Mesenchymal stem cell (in vitro differentiated cells and primary cell): Measurements from ENCODE around the gene DUSP12.
A peak's percentile ranks its signal among the peaks of the same experiment; 100 is the strongest.
"Not testable (repeated sequence)": the region's sequence is repeated elsewhere in the genome, so short reads cannot be mapped to it uniquely, and the experiment has no call there.

Experiments used
- DNase-seq: peaks from one replicate; pipeline ENCODE4 v3.0.0-alpha.2; 2013
- H2AFZ ChIP-seq: one replicate; pipeline ENCODE4 v1.6.1; 2013; ENCODE audit warnings: low read depth, mild to moderate bottlenecking, control low read depth, inconsistent platforms, low read length, moderate library complexity
- H2AK5ac ChIP-seq: 2 replicates; pipeline ENCODE4 v1.6.1; 2013; ENCODE audit warnings: low read length, moderate library complexity, mild to moderate bottlenecking, inconsistent platforms; ENCODE audit not compliant: severe bottlenecking
- H2BK120ac ChIP-seq: one replicate; pipeline ENCODE4 v1.6.1; 2013; ENCODE audit warnings: low read depth, mild to moderate bottlenecking, inconsistent platforms, low read length, moderate library complexity
- H2BK12ac ChIP-seq, 2 experiments: one replicate each; pipeline ENCODE4 v1.6.1; 2013; ENCODE audit warnings: inconsistent platforms in 2 of 2, low read length in 2 of 2, mild to moderate bottlenecking in 2 of 2, moderate library complexity in 2 of 2, control low read depth in 1 of 2
- H2BK15ac ChIP-seq: one replicate; pipeline ENCODE4 v1.6.1; 2013; ENCODE audit warnings: mild to moderate bottlenecking, low read depth, inconsistent platforms; ENCODE audit not compliant: poor library complexity, severe bottlenecking
- H2BK5ac ChIP-seq: 2 replicates; pipeline ENCODE4 v1.6.1; 2013; ENCODE audit warnings: low read depth, mild to moderate bottlenecking, low read length, control low read depth, inconsistent platforms; ENCODE audit not compliant: poor library complexity, severe bottlenecking
- H3K14ac ChIP-seq, 2 experiments: one replicate each; pipeline ENCODE4 v1.6.1; 2013; ENCODE audit warnings: inconsistent platforms in 2 of 2, low read length in 2 of 2, control low read depth in 1 of 2, mild to moderate bottlenecking in 1 of 2, moderate library complexity in 1 of 2
- H3K18ac ChIP-seq, 2 experiments: one replicate each; pipeline ENCODE4 v1.6.1; 2013; ENCODE audit warnings: inconsistent platforms in 2 of 2, low read length in 2 of 2, control low read depth in 1 of 2, low read depth in 1 of 2, mild to moderate bottlenecking in 1 of 2
- H3K23ac ChIP-seq, 2 experiments: one replicate each; pipeline ENCODE4 v1.6.1; 2013; ENCODE audit warnings: inconsistent platforms in 2 of 2, low read length in 2 of 2, mild to moderate bottlenecking in 2 of 2, moderate library complexity in 2 of 2, control low read depth in 1 of 2
- H3K27ac ChIP-seq: 2 replicates; pipeline ENCODE4 v1.5.1; 2013; ENCODE audit warnings: mild to moderate bottlenecking, moderate library complexity, low read length, control low read depth, inconsistent platforms; ENCODE audit not compliant: poor library complexity, severe bottlenecking
- H3K27me3 ChIP-seq, 2 experiments: 2 replicates each; pipeline versions ENCODE4 v1.6.1 to v1.7.0; 2013; ENCODE audit warnings: low read length in 2 of 2, mild to moderate bottlenecking in 2 of 2, moderate library complexity in 2 of 2, control low read depth in 1 of 2, inconsistent platforms in 1 of 2; ENCODE audit not compliant: control insufficient read depth in 1 of 2, insufficient read depth in 1 of 2
- H3K36me3 ChIP-seq, 2 experiments: 2 replicates each; pipeline versions ENCODE4 v1.6.1 to v1.7.0; 2013; ENCODE audit warnings: low read length in 2 of 2, control low read depth in 1 of 2, inconsistent platforms in 1 of 2, low read depth in 1 of 2, mild to moderate bottlenecking in 1 of 2; ENCODE audit not compliant: insufficient read depth in 2 of 2, control insufficient read depth in 1 of 2
- H3K4ac ChIP-seq, 2 experiments: one replicate each; pipeline ENCODE4 v1.6.1; 2013; ENCODE audit warnings: inconsistent platforms in 2 of 2, low read length in 2 of 2, mild to moderate bottlenecking in 2 of 2, moderate library complexity in 2 of 2, control low read depth in 1 of 2, low read depth in 1 of 2
- H3K4me1 ChIP-seq: 2 replicates; pipeline ENCODE4 v1.6.1; 2013; ENCODE audit warnings: low read depth, low read length, control low read depth; ENCODE audit not compliant: control insufficient read depth, insufficient read depth
- H3K4me2 ChIP-seq: 2 replicates; pipeline ENCODE4 v1.6.1; 2013; ENCODE audit warnings: low read length, mild to moderate bottlenecking, inconsistent platforms; ENCODE audit not compliant: poor library complexity, severe bottlenecking
- H3K4me3 ChIP-seq, 2 experiments: 2 replicates each; pipeline versions ENCODE4 v1.5.1 to v1.7.0; 2013; ENCODE audit warnings: low read length in 2 of 2, mild to moderate bottlenecking in 2 of 2, control low read depth in 1 of 2, low read depth in 1 of 2; ENCODE audit not compliant: insufficient read depth in 1 of 2
- H3K79me1 ChIP-seq: replicated peaks from 2 replicates; pipeline ENCODE4 v1.6.1; 2013; ENCODE audit warnings: mild to moderate bottlenecking, control low read depth, low read length, inconsistent platforms; ENCODE audit not compliant: poor library complexity, severe bottlenecking
- H3K9ac ChIP-seq: 2 replicates; pipeline ENCODE4 v1.7.0; 2013; ENCODE audit warnings: mild to moderate bottlenecking, low read length, moderate library complexity
- H3K9me3 ChIP-seq: 2 replicates; pipeline ENCODE4 v1.7.0; 2013; ENCODE audit warnings: mild to moderate bottlenecking, low read length; ENCODE audit not compliant: control insufficient read depth
- H4K8ac ChIP-seq: one replicate; pipeline ENCODE4 v1.6.1; 2013; ENCODE audit warnings: inconsistent platforms, mild to moderate bottlenecking, low read length, moderate library complexity
- H4K91ac ChIP-seq: one replicate; pipeline ENCODE4 v1.6.1; 2013; ENCODE audit warnings: mild to moderate bottlenecking, low read length, inconsistent platforms
- WGBS: methylation state at CpG from one replicate; pipeline ENCODE4 v1.1.7; 2013; ENCODE audit warnings: mixed read lengths; 5-methylcytosine and 5-hydroxymethylcytosine counted together

DUSP12 gene

GRCh38 chr1:161721738-161722343 is 27.7 kb upstream of the DUSP12 start:
- no peak overlapping the region for H2AFZ ChIP-seq
- H3K36me3 ChIP-seq = no peaks in the 10 kb centered on the region
- no peak overlapping the region for H4K8ac ChIP-seq
- H3K4me1 ChIP-seq = peaks cover 8% of the 10 kb centered on the region
- H3K4me2 ChIP-seq = no peak overlapping the region
- peaks cover 0 to 42% of the 10 kb centered on the region in 2 experiments for H3K27me3 ChIP-seq
- H3K18ac ChIP-seq = peak overlapping the region; percentile 33 to 58
- DNase-seq = peak; percentile 90
- H2BK12ac ChIP-seq = peak overlapping the region in 1 of 2 experiments; percentile 62
- H3K27ac ChIP-seq = no peak overlapping the region
- WGBS = 19% methylated on average over 8 of the region's 8 CpGs
- no peak overlapping the region for H3K4ac ChIP-seq
- H3K23ac ChIP-seq = no peak overlapping the region
- no peak overlapping the region for H4K91ac ChIP-seq
- H3K79me1 ChIP-seq = no peaks in the 10 kb centered on the region
- H3K14ac ChIP-seq = peak overlapping the region in 1 of 2 experiments; percentile 26
- peak overlapping the region; percentile 17 for H3K9ac ChIP-seq
- H2BK120ac ChIP-seq = no peak overlapping the region
- H3K4me3 ChIP-seq = no peak overlapping the region
- H2AK5ac ChIP-seq = no peak overlapping the region
- H3K9me3 ChIP-seq = no peaks in the 10 kb centered on the region
- no peak overlapping the region for H2BK5ac ChIP-seq
- no peak overlapping the region for H2BK15ac ChIP-seq

- Histone ChIP-seq H4K8ac (no peak overlapping the region), H3K79me1 (no peaks in the 10 kb centered on the region), H2BK15ac (no peak overlapping the region), H2BK12ac (peak overlapping the region; percentile 1 to 62), H2BK120ac (no peak overlapping the region), H2BK5ac (no peak overlapping the region), H3K36me3 (no peaks in the 10 kb centered on the region), H3K27ac (no peak overlapping the region), H3K4ac (no peak overlapping the region), H2AK5ac (no peak overlapping the region), H3K14ac (peak overlapping the region in 1 of 2 experiments; percentile 50), H3K4me1 (peaks cover 12% of the 10 kb centered on the region), H2AFZ (no peak overlapping the region), H3K23ac (no peak overlapping the region), H3K4me2 (no peak overlapping the region), H3K9ac (no peak overlapping the region), H3K18ac (peak overlapping the region in 1 of 2 experiments; percentile 58), H3K9me3 (no peaks in the 10 kb centered on the region), H3K27me3 (peaks cover 0 to 41% of the 10 kb centered on the region in 2 experiments), H3K4me3 (no peak overlapping the region), H4K91ac (peak overlapping the region; percentile 56)
- no peak for DNase-seq
- WGBS = 100% methylated on average over 1 of the region's 1 CpG
These were observed 27.2 kb upstream of the DUSP12 start for GRCh38 chr1:161722406-161722805.

DNA sequence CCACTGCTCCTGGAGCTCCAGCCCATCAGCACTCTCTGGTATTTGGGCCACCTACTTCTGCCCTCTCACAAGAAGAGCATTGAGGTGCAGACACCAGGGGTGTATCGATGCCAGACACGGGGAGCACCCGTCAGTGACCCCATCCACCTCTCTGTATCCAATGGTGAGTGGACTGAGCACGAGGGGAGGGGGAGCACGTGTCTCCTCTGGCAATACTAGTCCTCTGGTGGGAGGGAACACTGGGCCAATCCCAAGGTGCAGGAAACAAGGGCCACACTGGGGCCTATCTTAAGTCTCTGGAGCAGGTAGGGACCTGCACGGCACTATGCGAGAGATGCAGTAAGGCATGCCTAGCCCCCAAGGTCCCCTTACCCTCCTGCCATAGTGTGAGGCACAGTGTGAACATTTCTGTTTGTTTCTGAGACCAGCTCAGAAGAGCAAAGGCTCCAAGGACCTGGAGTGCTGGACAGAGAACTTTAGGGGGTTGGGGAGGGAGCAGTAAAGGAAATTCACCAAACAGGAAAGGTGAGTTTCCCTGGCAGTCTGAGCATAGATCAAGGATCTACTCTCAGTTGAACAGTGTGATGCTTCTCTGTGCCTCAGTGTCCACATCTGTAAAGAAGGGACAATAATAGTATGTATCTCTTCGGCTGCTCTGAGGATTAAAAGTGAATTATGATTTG is 26.0 kb upstream of the DUSP12 start:
- no peak overlapping the region for H3K14ac ChIP-seq
- no peak overlapping the region for H4K8ac ChIP-seq
- no peaks in the 10 kb centered on the region for H3K79me1 ChIP-seq
- H2AK5ac ChIP-seq = no peak overlapping the region
- no peak overlapping the region for H2BK12ac ChIP-seq
- no peak overlapping the region for H2BK120ac ChIP-seq
- H3K4me1 ChIP-seq = peaks cover 13% of the 10 kb centered on the region
- no peaks in the 10 kb centered on the region for H3K36me3 ChIP-seq
- no peak overlapping the region for H3K23ac ChIP-seq
- no peaks in the 10 kb centered on the region for H3K9me3 ChIP-seq
- no peak overlapping the region for H2BK5ac ChIP-seq
- H3K4ac ChIP-seq = peak overlapping the region in 1 of 2 experiments; percentile 14
- no peak overlapping the region for H3K9ac ChIP-seq
- no peak overlapping the region for H2AFZ ChIP-seq
- no peak overlapping the region for H3K4me2 ChIP-seq
- H2BK15ac ChIP-seq = no peak overlapping the region
- 99% methylated on average over 8 of the region's 8 CpGs for WGBS
- no peak overlapping the region for H4K91ac ChIP-seq
- H3K27me3 ChIP-seq = peaks cover 0 to 37% of the 10 kb centered on the region in 2 experiments
- no peak overlapping the region for H3K18ac ChIP-seq
- H3K4me3 ChIP-seq = no peak overlapping the region
- DNase-seq = no peak
- no peak overlapping the region for H3K27ac ChIP-seq

DNA sequence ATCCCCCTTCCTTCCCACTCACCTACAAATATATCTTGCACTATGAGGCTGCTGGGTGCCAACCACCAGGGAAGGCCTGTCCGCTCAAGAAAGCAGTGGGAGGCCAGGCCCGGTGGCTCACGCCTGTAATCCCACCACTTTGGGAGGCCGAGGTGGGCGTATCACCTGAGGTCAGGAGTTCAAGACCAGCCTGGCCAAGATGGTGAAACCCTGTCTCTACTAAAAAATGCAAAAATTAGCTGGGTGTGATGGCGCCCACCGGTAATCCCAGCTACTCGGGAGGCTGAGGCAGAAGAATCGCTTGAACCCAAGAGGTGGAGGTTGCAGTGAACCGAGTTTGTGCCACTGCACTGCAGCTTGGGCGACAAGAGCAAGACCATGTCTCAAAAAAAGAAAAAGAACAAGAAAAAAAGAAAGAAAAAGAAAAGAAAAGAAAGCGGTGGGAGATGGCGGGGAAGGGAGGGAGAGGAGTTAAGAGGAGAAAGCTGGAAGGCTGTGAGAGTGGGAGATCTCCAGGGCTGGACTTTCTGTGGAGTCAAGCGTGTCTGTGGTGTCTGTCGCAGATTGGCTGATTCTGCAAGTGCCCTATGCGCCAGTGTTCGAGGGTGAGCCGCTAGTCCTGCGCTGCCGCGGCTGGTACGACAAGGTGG is 24.2 kb upstream of the DUSP12 start:
- H3K79me1 ChIP-seq, H3K9me3 ChIP-seq, H2BK120ac ChIP-seq, H3K27ac ChIP-seq, H4K91ac ChIP-seq, H2BK5ac ChIP-seq, DNase-seq, H2BK15ac ChIP-seq, H3K36me3 ChIP-seq, H2AK5ac ChIP-seq: not testable (repeated sequence)
- peak overlapping the region; percentile 34 to 93 for H3K4me3 ChIP-seq
- H3K23ac ChIP-seq = peak overlapping the region in 1 of 2 experiments; percentile 46
- peak overlapping the region in 1 of 2 experiments; percentile 83 for H2BK12ac ChIP-seq
- peak overlapping the region; percentile 68 for H2AFZ ChIP-seq
- peak overlapping the region; percentile 78 to 96 for H3K18ac ChIP-seq
- peak overlapping the region; percentile 90 for H3K9ac ChIP-seq
- H3K4ac ChIP-seq = peak overlapping the region in 1 of 2 experiments; percentile 81
- H3K4me1 ChIP-seq = peaks cover 13% of the 10 kb centered on the region
- H3K27me3 ChIP-seq = peaks cover 0 to 41% of the 10 kb centered on the region in 2 experiments
- H4K8ac ChIP-seq = peak overlapping the region; percentile 73
- peak overlapping the region in 1 of 2 experiments; percentile 91 for H3K14ac ChIP-seq
- H3K4me2 ChIP-seq = peak overlapping the region; percentile 96
- WGBS = 56% methylated on average over 20 of the region's 22 CpGs
